IMR-90 (cell line): ENCODE measurements around the gene SNX32.

ENCODE experiments used
- BHLHE40 ChIP-seq: fragments of 150-350 bp; IDR thresholded peaks from 2 replicates; pipeline ENCODE4 v1.6.1; 2016; ENCODE audit warnings: mild to moderate bottlenecking, low read depth, low read length
- CHD1 ChIP-seq: IDR thresholded peaks from 2 replicates; pipeline ENCODE4 v1.6.1; 2012; ENCODE audit warnings: low read depth, low read length, improper control_type of control experiment
- CTCF ChIP-seq: conservative IDR thresholded peaks from 2 replicates; pipeline ENCODE4 v1.5.1; 2012; ENCODE audit warnings: mild to moderate bottlenecking, low read depth, low read length, improper control_type of control experiment
- ELK1 ChIP-seq: fragments of 150-350 bp; IDR thresholded peaks from 2 replicates; pipeline ENCODE4 v1.6.1; 2016; ENCODE audit warnings: low read depth, mild to moderate bottlenecking, low read length, moderate library complexity, borderline replicate concordance
- MAFK ChIP-seq: IDR thresholded peaks from 2 replicates; pipeline ENCODE4 v1.6.1; 2012; ENCODE audit warnings: low read depth, low read length, improper control_type of control experiment
- MAZ ChIP-seq: IDR thresholded peaks from 2 replicates; pipeline ENCODE4 v1.6.1; 2012; ENCODE audit warnings: low read depth, mild to moderate bottlenecking, low read length, improper control_type of control experiment, moderate library complexity, borderline replicate concordance
- MXI1 ChIP-seq: IDR thresholded peaks from 2 replicates; pipeline ENCODE4 v1.6.1; 2012; ENCODE audit warnings: low read depth, mild to moderate bottlenecking, low read length, moderate library complexity, borderline replicate concordance
- POLR2A ChIP-seq: IDR thresholded peaks from 2 replicates; pipeline ENCODE4 v1.6.1; 2012; ENCODE audit warnings: mild to moderate bottlenecking, low read depth, low read length
- RAD21 ChIP-seq: IDR thresholded peaks from 2 replicates; pipeline ENCODE4 v1.6.1; 2012; ENCODE audit warnings: low read length, improper control_type of control experiment

DNA sequence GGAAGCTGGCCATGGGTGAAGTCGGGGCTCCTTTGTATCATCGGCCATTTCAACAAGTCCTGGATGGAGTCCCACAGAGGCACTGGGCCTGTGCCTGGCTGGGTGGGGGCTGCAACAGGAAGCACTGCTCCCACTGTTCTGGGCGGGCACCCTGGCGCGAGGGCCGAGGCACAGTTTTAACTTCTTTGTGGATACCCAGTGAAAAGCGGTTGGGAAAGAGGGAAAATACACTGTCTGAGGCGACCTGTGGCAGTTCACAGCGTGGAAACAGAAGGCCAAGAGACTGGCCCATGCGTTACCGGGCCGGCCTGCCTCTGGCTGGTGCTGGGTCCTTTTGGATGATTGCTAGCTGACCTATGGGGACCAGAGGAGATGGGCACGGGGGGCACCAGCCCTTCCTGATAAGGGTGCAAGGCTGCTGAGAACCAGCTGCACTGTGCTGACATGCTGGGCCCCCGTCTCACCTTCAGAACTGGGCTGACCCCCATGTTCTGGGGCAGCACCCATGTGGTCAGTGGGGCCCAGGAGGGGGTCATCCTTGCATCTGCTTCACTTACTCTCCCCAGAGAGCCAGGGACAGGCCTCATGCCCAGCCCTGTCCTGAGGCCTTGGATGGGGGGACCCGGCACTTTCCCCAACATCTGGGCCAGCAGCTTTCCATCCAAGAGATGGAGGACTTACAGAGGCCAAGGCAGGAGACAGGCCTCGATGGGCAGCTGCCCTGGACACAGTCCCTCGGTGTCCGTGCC is 42.7 kb upstream of the SNX32 start:
- no peak for TF ChIP-seq CTCF
- TF ChIP-seq POLR2A: no peak
- TF ChIP-seq RAD21: no peak
- TF ChIP-seq MAFK: no peak
- no peak for TF ChIP-seq MXI1
- TF ChIP-seq MAZ: no peak
- no peak for TF ChIP-seq BHLHE40
- no peak for TF ChIP-seq CHD1
- no peak for TF ChIP-seq ELK1
